Activated CD8-positive, alpha-beta T cell treated with anti-CD3 and anti-CD28 coated beads for 36 hours (primary cell): ENCODE data around the gene KRT82. TPM values are rescaled to one million over a fixed set of nuclear protein-coding genes. Genes with fewer than 3 reads are reported as not detected.

Source experiments
- ATAC-seq: fragments of 200-7000 bp; cut with Tn5 transposase; one replicate; pipeline ENCODE4 v1.10.0; 2021; ENCODE audit warnings: mild to moderate bottlenecking, moderate library complexity
- CTCF ChIA-PET: fragments of 350-600 bp; sonication (Branson Sonifier 250); formaldehyde crosslinking; loops from one replicate; lab custom pipeline; 2021; ENCODE audit warnings: antibody characterized with exemption; lab: Charles Lee
- POLR2A ChIA-PET: fragments of 350-600 bp; sonication (Branson Sonifier 250); formaldehyde crosslinking; loops from one replicate; lab custom pipeline; 2021; ENCODE audit warnings: antibody characterized with exemption; lab: Charles Lee
- DNase-seq: peaks from one replicate; pipeline ENCODE4 v3.0.0-alpha.2; 2020
- H3K27ac Mint-ChIP-seq: one replicate; pipeline ENCODE4 v1.8.0; 2021; ENCODE audit warnings: mild to moderate bottlenecking, mixed read lengths
- H3K27me3 Mint-ChIP-seq: one replicate; pipeline ENCODE4 v1.8.0; 2021; ENCODE audit warnings: mixed read lengths
- H3K36me3 Mint-ChIP-seq: one replicate; pipeline ENCODE4 v1.8.0; 2021; ENCODE audit warnings: low read depth, mixed read lengths
- H3K4me1 Mint-ChIP-seq: one replicate; pipeline ENCODE4 v1.8.0; 2021; ENCODE audit warnings: low read depth, mixed read lengths
- H3K4me3 Mint-ChIP-seq: one replicate; pipeline ENCODE4 v1.8.0; 2021; ENCODE audit warnings: mild to moderate bottlenecking, moderate library complexity, mixed read lengths
- H3K9me3 Mint-ChIP-seq: one replicate; pipeline ENCODE4 v1.8.0; 2021; ENCODE audit warnings: mixed read lengths
- CTCF ChIP-seq: fragments of 200-600 bp; IDR thresholded peaks from one replicate; pipeline ENCODE4 v1.8.0; 2022; ENCODE audit warnings: antibody characterized with exemption, mild to moderate bottlenecking
- intact Hi-C: fragments of 100-400 bp; cut with micrococcal nuclease; formaldehyde crosslinking; loops from one replicate; pipeline ENCODE4 v1.10.0; 2022
- total RNA-seq, 2 experiments: library from RNA; stranded (reverse); gene quantifications; one replicate each; pipeline ENCODE4 v1.2.3, GENCODE V29; 2021

Gene KRT82
- total RNA-seq, 2 experiments from 2014 or later: not detected

- no peak for TF ChIP-seq CTCF
- no peak overlapping the region for H3K27ac Mint-ChIP-seq
- H3K4me1 Mint-ChIP-seq: no peaks in the 10 kb centered on the region
- H3K9me3 Mint-ChIP-seq: no peaks in the 10 kb centered on the region
- H3K4me3 Mint-ChIP-seq: no peak overlapping the region
- H3K27me3 Mint-ChIP-seq: peaks cover 5% of the 10 kb centered on the region
- no peak for DNase-seq
- H3K36me3 Mint-ChIP-seq: no peaks in the 10 kb centered on the region
- POLR2A ChIA-PET: no interaction called here
- CTCF ChIA-PET: no interaction called here
- intact Hi-C loops: no loop called here
- no peak for ATAC-seq
Observed at GRCh38 chr12:52432559-52433207, 26.5 kb upstream of the KRT82 start.

- intact Hi-C loops: no loop called here
- CTCF ChIA-PET: interaction anchor here (0.9 to 1.3 kb wide), 2 partner anchors 48 to 55 kb away, joined by 3 read pairs; no protein-coding TSS in a partner anchor
- ATAC-seq: no peak
Observed at GRCh38 chr12:52428121-52428520, 22.0 kb upstream of the KRT82 start.

GRCh38 chr12:52427083-52427482 is 20.9 kb upstream of the KRT82 start:
- no peaks in the 10 kb centered on the region for H3K36me3 Mint-ChIP-seq
- H3K9me3 Mint-ChIP-seq: no peaks in the 10 kb centered on the region
- intact Hi-C loops: no loop called here
- ATAC-seq (no peak), DNase-seq (no peak)
- H3K27ac Mint-ChIP-seq: no peak overlapping the region
- peaks cover 7% of the 10 kb centered on the region for H3K27me3 Mint-ChIP-seq
- H3K4me3 Mint-ChIP-seq: no peak overlapping the region
- no peaks in the 10 kb centered on the region for H3K4me1 Mint-ChIP-seq
- ChIA-PET POLR2A (no interaction called here), CTCF (interaction anchor here (0.9 kb wide), 2 partner anchors 31 to 54 kb away, joined by 3 read pairs; no protein-coding TSS in a partner anchor)
- TF ChIP-seq CTCF: no peak

More at GRCh38 chr12:52428121-52428520, 22.0 kb upstream of the KRT82 start:
- Mint-ChIP-seq H3K36me3 (no peaks in the 10 kb centered on the region), H3K4me1 (no peaks in the 10 kb centered on the region), H3K9me3 (no peaks in the 10 kb centered on the region), H3K27ac (no peak overlapping the region), H3K4me3 (no peak overlapping the region), H3K27me3 (peaks cover 5% of the 10 kb centered on the region)
- TF ChIP-seq CTCF: no peak
- POLR2A ChIA-PET: no interaction called here
- no peak for DNase-seq

GRCh38 chr12:52426034-52426433 is 19.9 kb upstream of the KRT82 start:
- POLR2A ChIA-PET: no interaction called here
- no peak overlapping the region for H3K27ac Mint-ChIP-seq

More at GRCh38 chr12:52426034-52426433, 19.9 kb upstream of the KRT82 start:
- no peak overlapping the region for H3K4me3 Mint-ChIP-seq
- no peak for ATAC-seq
- no peak for DNase-seq
- H3K36me3 Mint-ChIP-seq: no peaks in the 10 kb centered on the region
- intact Hi-C loops: no loop called here
- peaks cover 5% of the 10 kb centered on the region for H3K27me3 Mint-ChIP-seq
- CTCF ChIA-PET: no interaction called here
- no peaks in the 10 kb centered on the region for H3K4me1 Mint-ChIP-seq
- no peaks in the 10 kb centered on the region for H3K9me3 Mint-ChIP-seq
- TF ChIP-seq CTCF: no peak
